Choroid plexus epithelial cell (primary cell): ENCODE data around the gene MAGEB4.

Source experiments
- DNase-seq: peaks from one replicate; pipeline ENCODE4 v3.0.0-alpha.2; 2010; ENCODE audit warnings: low read depth
- H3K4me3 ChIP-seq: 2 replicates; pipeline ENCODE4 v1.5.1; 2011; ENCODE audit warnings: low read depth, mild to moderate bottlenecking, control low read depth, low read length, moderate library complexity
- CTCF ChIP-seq: conservative IDR thresholded peaks from 2 replicates; pipeline ENCODE4 v1.5.1; 2011; ENCODE audit warnings: low read depth, mild to moderate bottlenecking, control low read depth, inconsistent platforms, low read length, moderate library complexity

MAGEB4 gene

DNA sequence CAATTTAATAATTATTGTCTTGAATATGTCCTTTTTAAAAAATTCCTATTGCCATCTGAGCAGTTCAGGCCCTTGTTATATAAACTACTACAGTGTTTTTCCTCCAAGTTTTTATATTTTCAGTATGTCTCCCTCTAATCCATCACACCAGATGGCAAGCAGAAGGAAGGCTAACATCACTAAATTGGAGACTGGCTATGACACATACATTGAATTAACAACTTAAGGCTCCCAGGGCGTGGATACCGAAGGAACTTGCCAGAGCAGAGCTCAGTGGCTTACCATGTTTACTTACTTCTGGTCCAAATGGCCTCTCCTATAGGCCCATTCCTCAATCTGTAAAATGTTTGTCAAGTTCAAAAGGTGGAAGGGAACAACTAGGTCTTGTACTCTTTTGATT, 18.1 kb downstream of the MAGEB4 start:
- TF ChIP-seq CTCF = no peak
- no peak overlapping the region for H3K4me3 ChIP-seq
- no peak for DNase-seq

DNA sequence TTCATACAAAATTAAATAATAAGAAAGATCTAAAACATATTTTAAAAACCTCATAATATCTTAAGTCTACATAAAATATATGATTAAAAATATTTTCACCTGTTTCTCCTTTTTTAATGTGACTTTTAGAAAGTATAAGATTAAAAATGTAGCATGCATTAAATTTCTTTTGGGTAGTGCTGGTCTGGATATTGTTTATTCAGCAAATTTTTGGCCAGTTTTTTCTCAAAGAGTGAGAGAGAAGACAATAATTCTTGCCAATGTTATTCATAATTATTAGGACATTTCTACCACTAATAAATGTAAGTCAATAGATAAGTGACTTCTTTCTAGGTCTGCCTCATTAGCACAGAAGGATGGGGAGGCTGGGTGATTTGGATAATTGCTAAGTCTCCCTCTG, 19.2 kb downstream of the MAGEB4 start:
- H3K4me3 ChIP-seq = no peak overlapping the region
- TF ChIP-seq CTCF = no peak
- no peak for DNase-seq

GRCh38 chrX:30262763-30263162, 21.0 kb downstream of the MAGEB4 start:
- no peak for TF ChIP-seq CTCF
- H3K4me3 ChIP-seq = no peak overlapping the region

DNA sequence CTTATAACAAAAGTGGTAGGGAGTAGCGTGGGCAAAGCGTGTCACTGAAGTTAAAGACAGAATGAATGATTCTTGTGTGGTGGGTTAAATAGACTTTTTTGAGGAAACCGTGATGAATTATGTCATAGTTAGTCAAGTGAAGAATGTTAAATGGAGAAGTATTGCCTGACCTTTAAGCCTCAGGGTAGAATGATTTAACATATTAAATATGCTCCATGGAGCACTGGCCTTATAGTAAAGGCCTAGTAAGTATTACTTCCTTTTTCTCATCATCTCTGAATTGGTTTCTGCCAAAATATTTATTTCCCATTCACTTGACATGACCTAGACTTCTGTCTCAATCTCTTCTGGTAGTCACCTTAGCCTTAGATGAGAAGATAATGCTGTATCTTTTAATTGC, 28.8 kb downstream of the MAGEB4 start:
- DNase-seq = no peak
- TF ChIP-seq CTCF = no peak
- no peak overlapping the region for H3K4me3 ChIP-seq

More at GRCh38 chrX:30262763-30263162, 21.0 kb downstream of the MAGEB4 start:
- no peak for DNase-seq

DNA sequence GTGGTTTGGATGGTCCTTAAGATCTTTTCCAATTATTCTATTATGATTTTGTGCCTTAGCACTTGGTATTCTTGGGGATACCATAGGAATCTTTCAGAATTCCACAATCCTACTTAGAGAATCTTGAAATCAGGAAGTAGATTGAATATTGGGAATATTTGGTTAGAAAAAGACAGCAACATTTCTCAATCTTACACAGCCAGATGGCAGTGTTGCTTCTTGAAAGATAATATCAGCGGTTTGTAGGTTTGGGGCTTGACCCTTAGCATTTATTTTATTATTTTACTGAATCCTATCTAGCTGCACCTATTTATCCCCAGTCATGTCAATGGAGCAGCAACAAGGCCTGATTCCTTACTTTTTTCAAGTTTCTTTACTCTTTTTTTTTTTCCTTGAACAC, 33.7 kb downstream of the MAGEB4 start:
- peak; percentile 46 for TF ChIP-seq CTCF
- no peak overlapping the region for H3K4me3 ChIP-seq
- DNase-seq = peak; percentile 39

DNA sequence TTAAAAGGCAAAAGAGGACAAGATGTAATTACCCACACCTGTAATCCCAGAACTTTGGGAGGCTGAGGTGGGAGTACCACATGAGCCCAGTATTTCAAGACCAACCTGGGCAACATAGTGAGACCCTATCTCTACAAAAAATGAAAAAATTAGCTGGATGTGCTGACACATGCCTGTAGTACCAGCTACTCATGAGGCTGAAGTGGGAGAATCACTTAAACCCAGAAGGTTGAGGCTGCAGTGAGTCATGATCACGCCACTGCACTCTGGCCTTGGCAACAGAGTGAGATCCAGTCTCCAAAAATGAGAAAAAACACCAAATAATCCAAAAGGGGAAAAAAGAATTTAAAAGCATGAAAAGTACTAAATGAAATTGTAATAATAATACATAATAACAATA, 36.6 kb downstream of the MAGEB4 start:
- H3K4me3 ChIP-seq = no peak overlapping the region
- TF ChIP-seq CTCF = no peak
- peak; percentile 52 for DNase-seq

- H3K4me3 ChIP-seq = no peak overlapping the region
- TF ChIP-seq CTCF = no peak
- DNase-seq = no peak
Observed at GRCh38 chrX:30280428-30280827, 38.6 kb downstream of the MAGEB4 start.
